Activated CD4-positive, alpha-beta memory T cell treated with anti-CD3 and anti-CD28 coated beads, Interleukin-2, amount 10 ng/mL, durations not matched to agents 7 days and 5 days (primary cell): ENCODE measurements around the gene CRMP1. TPM values are rescaled to one million over a fixed set of nuclear protein-coding genes. Genes with fewer than 3 reads are reported as not detected.

Source experiments
- CTCF ChIA-PET: fragments of 350-600 bp; sonication (Branson Sonifier 250); formaldehyde crosslinking; loops from one replicate; lab custom pipeline; 2021; ENCODE audit warnings: antibody characterized with exemption, inconsistent platforms; lab: Charles Lee
- POLR2A ChIA-PET: fragments of 350-600 bp; sonication (Branson Sonifier 250); formaldehyde crosslinking; loops from one replicate; lab custom pipeline; 2021; ENCODE audit warnings: antibody characterized with exemption; lab: Charles Lee
- DNase-seq: peaks from one replicate; pipeline ENCODE4 v3.0.0-alpha.2; 2020
- H3K27ac Mint-ChIP-seq: one replicate; pipeline ENCODE4 v1.8.0; 2021; ENCODE audit warnings: mild to moderate bottlenecking, mixed read lengths
- H3K27me3 Mint-ChIP-seq: one replicate; pipeline ENCODE4 v1.8.0; 2021; ENCODE audit warnings: mixed read lengths
- H3K36me3 Mint-ChIP-seq: one replicate; pipeline ENCODE4 v1.8.0; 2021; ENCODE audit warnings: low read depth, mixed read lengths
- H3K4me1 Mint-ChIP-seq: one replicate; pipeline ENCODE4 v1.8.0; 2021; ENCODE audit warnings: mixed read lengths
- H3K4me3 Mint-ChIP-seq: one replicate; pipeline ENCODE4 v1.8.0; 2021; ENCODE audit warnings: mild to moderate bottlenecking, mixed read lengths
- H3K9me3 Mint-ChIP-seq: one replicate; pipeline ENCODE4 v1.8.0; 2021; ENCODE audit warnings: mixed read lengths
- total RNA-seq, 2 experiments: library from RNA; stranded (reverse); gene quantifications; one replicate each; pipeline ENCODE4 v1.2.3, GENCODE V29; 2021

CRMP1 gene
- total RNA-seq, 2 experiments from 2014 or later = 0.30 to 0.35 TPM

GRCh38 chr4:5826437-5827107 lies 66.3 kb downstream of the CRMP1 start:
- peaks cover 54% of the 10 kb centered on the region for H3K4me1 Mint-ChIP-seq
- no peak overlapping the region for H3K27ac Mint-ChIP-seq
- H3K36me3 Mint-ChIP-seq = no peaks in the 10 kb centered on the region
- no peaks in the 10 kb centered on the region for H3K9me3 Mint-ChIP-seq
- ChIA-PET POLR2A (no interaction called here), CTCF (interaction anchor here (1.5 kb wide), 1 partner anchor 13 kb away, joined by 5 read pairs; no protein-coding TSS in a partner anchor)
- no peak for DNase-seq
- H3K4me3 Mint-ChIP-seq = no peak overlapping the region
- H3K27me3 Mint-ChIP-seq = peaks cover 14% of the 10 kb centered on the region

DNA sequence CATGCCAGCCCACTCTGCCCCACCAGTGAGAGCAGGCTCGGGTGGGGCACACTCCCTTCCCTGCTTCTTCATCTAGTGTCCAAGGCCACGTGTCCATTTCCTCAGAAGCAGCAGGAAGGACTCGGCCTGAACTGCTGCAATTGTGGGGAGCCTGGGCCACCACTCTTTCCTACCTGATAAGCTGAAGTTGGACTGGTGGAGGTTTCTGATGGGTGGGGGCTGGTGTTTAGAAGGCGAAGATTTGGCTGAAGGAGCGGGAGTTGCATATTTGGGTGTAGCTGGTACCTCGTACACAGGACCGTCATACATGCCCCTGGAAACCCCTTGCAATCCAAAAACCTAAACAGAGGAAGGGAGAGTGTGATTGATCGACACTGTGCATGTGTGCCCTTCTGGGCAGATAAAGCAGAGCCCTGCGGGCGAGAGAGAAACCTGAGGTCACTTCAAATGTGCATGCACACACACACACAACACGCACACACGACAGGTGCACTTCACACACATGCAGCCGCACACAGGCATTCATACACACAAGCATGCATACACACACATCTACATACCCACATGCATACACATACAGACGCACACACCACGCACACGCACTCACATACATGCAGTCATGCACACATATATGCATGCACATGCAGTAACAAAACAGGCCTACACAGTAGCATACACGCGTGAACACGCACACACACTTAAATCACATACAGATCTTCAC lies 67.4 kb downstream of the CRMP1 start:
- no peak for DNase-seq
- Mint-ChIP-seq H3K27ac (no peak overlapping the region), H3K9me3 (no peaks in the 10 kb centered on the region), H3K36me3 (no peaks in the 10 kb centered on the region), H3K27me3 (peaks cover 12% of the 10 kb centered on the region), H3K4me1 (peaks cover 54% of the 10 kb centered on the region), H3K4me3 (no peak overlapping the region)
- ChIA-PET POLR2A (no interaction called here), CTCF (interaction anchor here (1.4 kb wide), 1 partner anchor 173 kb away, joined by 3 read pairs; no protein-coding TSS in a partner anchor)

DNA sequence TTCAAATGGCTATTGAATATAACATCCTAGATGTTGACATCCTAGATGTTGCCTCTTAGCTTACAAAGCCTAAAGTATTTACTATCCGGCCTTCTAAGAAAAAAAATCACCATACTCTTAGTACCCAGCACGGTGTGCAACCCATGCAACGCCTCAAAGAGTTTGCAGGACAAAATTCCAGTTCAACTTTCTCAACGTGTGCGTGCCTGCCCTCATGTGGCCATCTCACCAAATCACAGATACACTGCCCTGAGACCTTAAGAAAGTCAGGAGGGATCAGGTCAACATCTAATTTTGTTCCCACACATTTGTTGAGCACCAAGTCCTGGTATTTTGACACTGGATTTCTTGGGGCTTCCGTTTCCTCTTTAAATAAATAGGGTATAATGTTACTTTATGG lies 68.3 kb downstream of the CRMP1 start:
- Mint-ChIP-seq H3K36me3 (no peaks in the 10 kb centered on the region), H3K27ac (no peak overlapping the region), H3K27me3 (peaks cover 6% of the 10 kb centered on the region), H3K4me1 (peaks cover 54% of the 10 kb centered on the region), H3K9me3 (no peaks in the 10 kb centered on the region), H3K4me3 (no peak overlapping the region)
- peak; percentile 28 for DNase-seq
- ChIA-PET CTCF (interaction anchor here (0.7 to 1.5 kb wide), 4 partner anchors 20 to 747 kb away, joined by 3 to 5 read pairs (median 4); no protein-coding TSS in a partner anchor), POLR2A (no interaction called here)

GRCh38 chr4:5824227-5824626 lies 68.7 kb downstream of the CRMP1 start:
- Mint-ChIP-seq H3K36me3 (no peaks in the 10 kb centered on the region), H3K27ac (no peak overlapping the region)

DNA sequence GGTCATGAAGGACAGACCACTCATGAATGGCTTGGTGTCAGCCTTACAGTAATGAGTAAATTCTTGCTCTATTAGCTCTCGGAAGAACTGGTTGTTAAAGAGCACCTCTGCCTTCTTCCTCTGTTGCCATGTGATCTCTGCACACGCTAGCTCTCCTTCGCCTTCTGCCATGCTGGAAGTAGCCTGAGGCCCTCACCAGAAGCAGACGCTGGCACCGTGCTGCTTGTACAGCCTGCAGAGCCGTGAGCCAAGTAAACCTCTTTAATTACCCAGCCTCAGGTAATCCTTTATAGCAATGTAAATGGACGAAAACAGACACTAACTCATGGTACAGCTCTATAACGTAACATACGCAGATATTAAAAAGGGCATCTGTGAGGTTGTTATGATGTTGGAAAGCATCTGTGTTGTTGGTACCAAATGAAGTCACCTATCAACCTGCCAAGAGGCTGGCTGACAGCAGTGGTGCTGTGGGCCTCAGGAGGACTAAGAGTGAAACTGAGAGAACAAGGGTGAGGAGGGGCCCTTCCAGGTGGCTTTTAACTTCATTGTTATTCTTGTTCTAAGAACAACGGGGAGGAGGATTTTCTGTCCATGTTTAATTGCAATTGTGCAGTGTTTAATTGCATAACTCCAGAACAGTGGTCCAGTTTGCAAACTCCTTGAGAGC lies 69.2 kb downstream of the CRMP1 start:
- H3K27me3 Mint-ChIP-seq = peaks cover 3% of the 10 kb centered on the region
- peaks cover 54% of the 10 kb centered on the region for H3K4me1 Mint-ChIP-seq
- CTCF ChIA-PET = interaction anchor here (1.1 to 2.3 kb wide), 5 partner anchors 9 to 175 kb away, joined by 3 to 18 read pairs (median 4); no protein-coding TSS in a partner anchor
- DNase-seq = peak; percentile 26
- no peaks in the 10 kb centered on the region for H3K36me3 Mint-ChIP-seq
- no peaks in the 10 kb centered on the region for H3K9me3 Mint-ChIP-seq
- no peak overlapping the region for H3K4me3 Mint-ChIP-seq
- POLR2A ChIA-PET = interaction anchor here (0.8 kb wide), 1 partner anchor 177 kb away, joined by 3 read pairs; no protein-coding TSS in a partner anchor
- H3K27ac Mint-ChIP-seq = peak overlapping the region; percentile 66

More at GRCh38 chr4:5824227-5824626, 68.7 kb downstream of the CRMP1 start:
- H3K4me1 Mint-ChIP-seq = peaks cover 54% of the 10 kb centered on the region
- no peak for DNase-seq
- CTCF ChIA-PET = interaction anchor here (0.7 to 2.3 kb wide), 6 partner anchors 9 to 747 kb away, joined by 3 to 18 read pairs (median 4); no protein-coding TSS in a partner anchor
- peaks cover 5% of the 10 kb centered on the region for H3K27me3 Mint-ChIP-seq
- no peaks in the 10 kb centered on the region for H3K9me3 Mint-ChIP-seq
- H3K4me3 Mint-ChIP-seq = no peak overlapping the region
- POLR2A ChIA-PET = interaction anchor here (0.8 kb wide), 1 partner anchor 176 kb away, joined by 3 read pairs; no protein-coding TSS in a partner anchor

- CTCF ChIA-PET = interaction anchor here (0.6 to 2.3 kb wide), 5 partner anchors 10 to 828 kb away, joined by 3 to 18 read pairs (median 3); no protein-coding TSS in a partner anchor
- DNase-seq = no peak
- peaks cover 2% of the 10 kb centered on the region for H3K27me3 Mint-ChIP-seq
- no peaks in the 10 kb centered on the region for H3K36me3 Mint-ChIP-seq
- POLR2A ChIA-PET = no interaction called here
- H3K4me3 Mint-ChIP-seq = no peak overlapping the region
- H3K27ac Mint-ChIP-seq = peak overlapping the region; percentile 34
- peaks cover 53% of the 10 kb centered on the region for H3K4me1 Mint-ChIP-seq
- no peaks in the 10 kb centered on the region for H3K9me3 Mint-ChIP-seq
Measured at GRCh38 chr4:5822619-5823018, 70.3 kb downstream of the CRMP1 start.

DNA sequence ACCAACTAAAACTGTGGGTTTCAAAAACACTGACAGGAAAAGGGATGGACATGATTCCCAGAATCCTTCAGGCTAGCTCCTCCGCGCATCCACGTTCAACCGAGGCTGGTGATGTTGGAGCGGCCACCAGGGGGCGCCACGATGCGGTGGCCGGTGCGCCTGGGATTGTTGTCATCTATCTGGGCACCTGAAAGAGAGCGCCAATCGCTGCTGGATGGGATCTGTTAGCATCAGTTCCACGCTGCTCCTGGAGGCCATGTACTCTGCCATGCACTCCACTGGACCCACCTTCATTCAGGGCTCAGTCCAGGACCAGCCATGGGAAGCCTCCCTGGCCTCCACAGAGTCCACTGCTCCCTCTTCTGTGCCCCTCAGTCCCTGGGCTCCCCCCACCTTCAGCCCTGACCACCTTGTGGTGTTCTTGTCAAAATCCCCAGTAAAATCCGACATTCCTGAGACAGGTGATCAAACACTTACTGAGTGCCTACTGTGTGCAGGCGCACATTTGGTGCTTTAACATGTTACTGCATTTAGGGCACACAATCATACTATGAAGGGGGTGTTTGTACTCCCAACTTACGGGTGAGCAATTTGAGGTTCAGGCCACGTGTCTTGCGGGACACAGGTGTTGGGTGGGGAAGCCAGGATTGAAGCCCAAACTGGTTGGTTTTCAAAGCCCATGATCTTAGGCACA lies 71.1 kb downstream of the CRMP1 start:
- ChIA-PET POLR2A (no interaction called here), CTCF (interaction anchor here (0.8 to 2.3 kb wide), 4 partner anchors 9 to 509 kb away, joined by 3 to 18 read pairs (median 3); no protein-coding TSS in a partner anchor)
- H3K36me3 Mint-ChIP-seq = no peaks in the 10 kb centered on the region
- no peak overlapping the region for H3K27ac Mint-ChIP-seq
- H3K27me3 Mint-ChIP-seq = no peaks in the 10 kb centered on the region
- H3K4me1 Mint-ChIP-seq = peaks cover 45% of the 10 kb centered on the region
- H3K9me3 Mint-ChIP-seq = no peaks in the 10 kb centered on the region
- no peak overlapping the region for H3K4me3 Mint-ChIP-seq
- no peak for DNase-seq

GRCh38 chr4:5816851-5817375 lies 76.0 kb downstream of the CRMP1 start:
- ChIA-PET POLR2A (no interaction called here), CTCF (no interaction called here)
- H3K4me3 Mint-ChIP-seq = no peak overlapping the region
- no peaks in the 10 kb centered on the region for H3K36me3 Mint-ChIP-seq
- no peak overlapping the region for H3K27ac Mint-ChIP-seq
- H3K9me3 Mint-ChIP-seq = no peaks in the 10 kb centered on the region
- peaks cover 3% of the 10 kb centered on the region for H3K4me1 Mint-ChIP-seq
- no peak for DNase-seq
- H3K27me3 Mint-ChIP-seq = no peaks in the 10 kb centered on the region

GRCh38 chr4:5816101-5816500 lies 76.8 kb downstream of the CRMP1 start:
- Mint-ChIP-seq H3K4me1 (no peaks in the 10 kb centered on the region), H3K27me3 (no peaks in the 10 kb centered on the region), H3K27ac (no peak overlapping the region), H3K36me3 (no peaks in the 10 kb centered on the region), H3K9me3 (no peaks in the 10 kb centered on the region), H3K4me3 (no peak overlapping the region)
- DNase-seq = no peak
- ChIA-PET POLR2A (no interaction called here), CTCF (no interaction called here)

- Mint-ChIP-seq H3K4me3 (no peak overlapping the region), H3K27ac (no peak overlapping the region), H3K36me3 (no peaks in the 10 kb centered on the region), H3K27me3 (no peaks in the 10 kb centered on the region), H3K9me3 (no peaks in the 10 kb centered on the region), H3K4me1 (no peaks in the 10 kb centered on the region)
- DNase-seq = no peak
- CTCF ChIA-PET = no interaction called here
- POLR2A ChIA-PET = no interaction called here
Measured at GRCh38 chr4:5815641-5816040, 77.2 kb downstream of the CRMP1 start.

DNA sequence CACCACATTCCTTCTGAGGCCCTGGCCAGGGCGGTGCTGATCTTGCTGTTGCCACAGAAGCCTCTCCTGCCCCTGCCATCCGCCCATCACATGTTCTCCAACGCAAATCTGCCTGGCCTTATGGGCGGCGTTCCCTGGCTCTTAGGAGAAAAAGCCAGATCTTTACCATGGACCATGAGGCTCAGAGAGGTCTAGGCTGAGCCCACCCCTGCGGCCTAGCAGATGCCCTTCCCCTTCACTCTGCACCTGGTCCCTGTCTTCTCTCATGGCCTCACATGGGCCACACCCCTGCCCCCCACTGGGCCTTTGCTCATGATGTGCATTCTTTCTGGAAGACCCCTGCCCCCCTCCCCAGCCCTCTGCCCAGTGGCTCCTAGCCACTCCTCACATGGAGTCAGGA lies 78.5 kb downstream of the CRMP1 start:
- H3K4me3 Mint-ChIP-seq = no peak overlapping the region
- POLR2A ChIA-PET = no interaction called here
- H3K4me1 Mint-ChIP-seq = no peaks in the 10 kb centered on the region
- H3K9me3 Mint-ChIP-seq = no peaks in the 10 kb centered on the region
- DNase-seq = no peak
- no peak overlapping the region for H3K27ac Mint-ChIP-seq
- H3K36me3 Mint-ChIP-seq = no peaks in the 10 kb centered on the region
- CTCF ChIA-PET = interaction anchor here (1.0 kb wide), 1 partner anchor 9 kb away, joined by 3 read pairs; no protein-coding TSS in a partner anchor
- no peaks in the 10 kb centered on the region for H3K27me3 Mint-ChIP-seq

- DNase-seq = no peak
- no peaks in the 10 kb centered on the region for H3K4me1 Mint-ChIP-seq
- no peak overlapping the region for H3K4me3 Mint-ChIP-seq
- POLR2A ChIA-PET = no interaction called here
- H3K27ac Mint-ChIP-seq = no peak overlapping the region
- H3K27me3 Mint-ChIP-seq = no peaks in the 10 kb centered on the region
- H3K9me3 Mint-ChIP-seq = no peaks in the 10 kb centered on the region
- H3K36me3 Mint-ChIP-seq = no peaks in the 10 kb centered on the region
- CTCF ChIA-PET = interaction anchor here (1.1 to 2.2 kb wide), 6 partner anchors 9 to 413 kb away, joined by 3 to 18 read pairs (median 4); no protein-coding TSS in a partner anchor
Measured at GRCh38 chr4:5813882-5814255, 79.0 kb downstream of the CRMP1 start.
